OCI-LY1 (cell line): ENCODE measurements around the gene SFMBT2.
"Not testable (repeated sequence)": the region's sequence is repeated elsewhere in the genome, so short reads cannot be mapped to it uniquely, and the experiment has no call there.

Experiments used
- EZH2 ChIP-seq: fragments of 200-600 bp; sonication (generic), shearing (Covaris generic); IDR thresholded peaks from 2 replicates; pipeline ENCODE4 v1.8.0; 2017; ENCODE audit warnings: borderline replicate concordance, mixed run types, mild to moderate bottlenecking, antibody characterized with exemption, low read length, moderate library complexity, mixed read lengths
- TF ChIP-seq, protein P1 (sequence below): fragments of 200-600 bp; sonication (generic), shearing (Covaris generic); IDR thresholded peaks from 2 replicates; pipeline ENCODE4 v1.5.1; 2017; ENCODE audit warnings: mild to moderate bottlenecking, antibody characterized with exemption, low read length, moderate library complexity, mixed read lengths

- TF ChIP-seq, protein P1, sequence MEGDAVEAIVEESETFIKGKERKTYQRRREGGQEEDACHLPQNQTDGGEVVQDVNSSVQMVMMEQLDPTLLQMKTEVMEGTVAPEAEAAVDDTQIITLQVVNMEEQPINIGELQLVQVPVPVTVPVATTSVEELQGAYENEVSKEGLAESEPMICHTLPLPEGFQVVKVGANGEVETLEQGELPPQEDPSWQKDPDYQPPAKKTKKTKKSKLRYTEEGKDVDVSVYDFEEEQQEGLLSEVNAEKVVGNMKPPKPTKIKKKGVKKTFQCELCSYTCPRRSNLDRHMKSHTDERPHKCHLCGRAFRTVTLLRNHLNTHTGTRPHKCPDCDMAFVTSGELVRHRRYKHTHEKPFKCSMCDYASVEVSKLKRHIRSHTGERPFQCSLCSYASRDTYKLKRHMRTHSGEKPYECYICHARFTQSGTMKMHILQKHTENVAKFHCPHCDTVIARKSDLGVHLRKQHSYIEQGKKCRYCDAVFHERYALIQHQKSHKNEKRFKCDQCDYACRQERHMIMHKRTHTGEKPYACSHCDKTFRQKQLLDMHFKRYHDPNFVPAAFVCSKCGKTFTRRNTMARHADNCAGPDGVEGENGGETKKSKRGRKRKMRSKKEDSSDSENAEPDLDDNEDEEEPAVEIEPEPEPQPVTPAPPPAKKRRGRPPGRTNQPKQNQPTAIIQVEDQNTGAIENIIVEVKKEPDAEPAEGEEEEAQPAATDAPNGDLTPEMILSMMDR, result not testable (repeated sequence)
- TF ChIP-seq EZH2, result not testable (repeated sequence)
Measured at GRCh38 chr10:7299601-7300325, 111.1 kb downstream of the SFMBT2 start.
